HG03097 (cell line): Measurements from ENCODE around the gene ACP4.

Experiments used
- ATAC-seq: cut with Tn5 transposase; IDR thresholded peaks from one replicate; pipeline ENCODE4 v1.9.1; 2021; ENCODE audit not compliant: unreplicated experiment, low FRiP score

ACP4 gene

DNA sequence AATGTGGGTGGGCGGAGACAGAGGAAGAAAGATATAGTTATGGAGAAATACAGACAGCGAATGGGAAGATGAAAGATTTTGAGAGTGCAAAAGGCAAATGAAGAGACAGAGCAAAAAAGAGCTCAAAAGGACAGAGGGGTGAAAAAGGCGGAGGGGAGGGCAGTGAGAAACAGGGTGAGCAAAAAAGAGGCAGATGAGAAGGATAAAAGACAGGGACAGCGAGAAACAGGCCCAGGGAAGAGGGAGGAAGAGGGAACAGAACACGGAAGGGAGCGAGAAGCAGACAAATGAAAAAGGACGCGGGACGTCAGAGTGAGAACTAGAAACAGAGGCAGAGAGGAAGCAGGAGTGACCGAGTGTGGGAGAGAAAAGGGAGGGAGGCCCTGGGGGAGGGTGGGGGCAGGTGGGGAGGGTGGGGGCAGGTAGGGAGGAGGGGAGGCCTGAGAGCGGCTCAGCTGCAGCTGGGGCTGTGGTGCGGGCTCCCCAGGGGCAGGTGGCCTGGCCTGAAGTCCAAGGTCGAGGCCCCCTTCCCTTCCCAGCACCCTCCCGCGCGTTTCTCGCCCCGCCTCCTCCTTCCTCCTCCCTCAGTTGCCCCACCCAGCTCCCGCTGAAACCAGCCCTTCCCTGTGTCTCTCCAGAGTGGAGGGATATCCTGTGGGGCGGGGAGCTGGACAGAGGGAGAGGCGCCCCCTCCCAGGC is 30.5 kb downstream of the ACP4 start:
- no peak for ATAC-seq

DNA sequence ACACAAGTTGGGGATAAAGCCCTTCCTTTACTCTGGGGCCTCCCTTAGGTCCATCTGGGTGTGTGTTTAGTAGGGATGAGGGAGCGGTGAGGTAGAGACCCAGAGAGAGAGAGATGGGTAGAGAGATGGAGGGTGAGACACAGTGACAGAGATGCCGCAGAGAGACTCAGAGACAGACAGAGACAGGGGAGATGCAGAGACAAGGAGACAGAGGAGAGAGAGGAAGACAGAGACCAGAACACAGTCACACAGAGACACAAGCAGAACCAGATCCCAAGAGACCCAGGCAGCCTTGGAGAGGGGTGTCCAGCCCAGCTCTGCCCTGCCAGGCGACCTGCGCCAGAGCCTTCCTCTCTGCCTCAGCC is 31.0 kb downstream of the ACP4 start:
- ATAC-seq, result no peak

DNA sequence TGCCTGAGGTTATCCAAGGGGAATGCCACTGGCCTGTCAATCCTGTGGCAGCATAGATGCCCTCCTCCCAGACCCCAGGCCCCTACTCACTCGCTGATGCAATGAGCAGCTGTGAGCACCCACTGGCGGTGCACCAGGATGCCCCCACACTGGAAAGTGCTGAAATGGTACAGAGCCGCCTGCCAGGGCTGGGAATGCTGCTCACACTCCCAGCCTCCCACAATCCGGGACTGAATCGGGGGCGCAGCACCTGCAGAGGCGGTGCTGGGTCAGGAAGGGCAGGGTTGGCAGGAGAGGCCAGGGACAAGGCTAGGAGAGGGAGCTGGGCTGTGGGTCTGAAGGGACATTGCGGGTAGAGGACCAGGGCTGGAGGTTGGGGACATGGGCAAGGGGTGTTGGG is 31.4 kb downstream of the ACP4 start:
- no peak for ATAC-seq

DNA sequence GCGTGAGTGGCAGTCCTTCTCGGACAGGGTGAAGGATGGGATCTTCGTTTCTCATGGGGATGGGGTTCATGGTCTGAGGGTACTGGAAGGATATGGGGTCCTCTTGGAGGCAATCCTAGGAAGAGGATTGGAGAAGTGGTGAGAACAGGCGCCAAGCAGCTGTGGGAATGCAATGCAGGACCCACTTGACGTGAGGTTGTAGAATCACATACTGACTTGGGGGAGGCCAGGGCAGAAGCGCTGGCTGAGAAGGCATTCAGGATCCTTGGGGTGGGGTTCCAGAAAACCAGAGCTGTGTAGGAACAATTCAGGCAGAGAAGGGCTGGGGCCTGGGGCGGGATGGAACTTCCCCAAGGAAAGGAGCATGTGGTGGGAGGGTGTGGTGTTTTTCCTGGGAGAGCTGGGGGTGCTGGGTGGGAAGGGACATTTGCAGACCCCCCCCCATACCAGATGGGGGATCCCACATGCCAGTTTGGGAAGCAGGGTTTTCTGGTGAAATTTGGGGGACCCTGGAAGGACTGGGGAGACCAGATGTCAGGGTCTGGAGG is 32.5 kb downstream of the ACP4 start:
- ATAC-seq, result no peak

DNA sequence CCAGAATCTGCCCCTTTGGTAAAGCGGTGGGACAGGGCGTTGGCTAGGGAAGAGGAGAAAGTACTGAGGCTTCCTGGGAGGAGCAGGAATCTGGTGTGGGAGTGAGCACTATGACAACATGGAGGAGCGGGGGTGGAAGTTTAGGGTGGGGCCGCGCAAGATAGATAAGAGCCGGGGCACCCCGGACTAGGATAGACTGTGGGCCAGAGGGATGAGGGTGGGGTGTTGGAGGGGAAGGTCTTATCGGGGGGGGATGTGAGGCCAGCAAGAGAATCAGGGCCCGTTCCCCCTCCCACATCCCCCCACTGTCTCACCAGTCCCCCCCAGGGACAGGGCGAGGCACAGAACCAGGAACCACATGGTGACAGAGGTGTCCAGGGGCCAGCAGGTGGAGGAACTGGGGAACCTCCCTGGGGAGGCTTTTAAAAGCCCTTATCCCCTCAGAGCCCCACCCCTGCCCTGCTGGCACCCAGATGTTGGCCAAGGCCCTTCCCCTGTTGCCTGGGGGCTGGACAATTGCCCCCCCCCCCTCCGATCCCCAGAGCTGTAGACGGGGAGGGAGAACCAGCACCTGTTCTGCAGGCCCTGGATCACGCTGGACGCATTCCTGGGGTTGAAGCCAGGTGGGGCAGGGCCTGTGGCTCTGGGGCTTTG is 33.3 kb downstream of the ACP4 start, which contains the start of gene KLK1:
TSS of gene KLK1 (minus strand) at position 399 of the 654 bp plus-strand sequence. CDS start at position 360, 39 bp downstream.
- ATAC-seq, result no peak

DNA sequence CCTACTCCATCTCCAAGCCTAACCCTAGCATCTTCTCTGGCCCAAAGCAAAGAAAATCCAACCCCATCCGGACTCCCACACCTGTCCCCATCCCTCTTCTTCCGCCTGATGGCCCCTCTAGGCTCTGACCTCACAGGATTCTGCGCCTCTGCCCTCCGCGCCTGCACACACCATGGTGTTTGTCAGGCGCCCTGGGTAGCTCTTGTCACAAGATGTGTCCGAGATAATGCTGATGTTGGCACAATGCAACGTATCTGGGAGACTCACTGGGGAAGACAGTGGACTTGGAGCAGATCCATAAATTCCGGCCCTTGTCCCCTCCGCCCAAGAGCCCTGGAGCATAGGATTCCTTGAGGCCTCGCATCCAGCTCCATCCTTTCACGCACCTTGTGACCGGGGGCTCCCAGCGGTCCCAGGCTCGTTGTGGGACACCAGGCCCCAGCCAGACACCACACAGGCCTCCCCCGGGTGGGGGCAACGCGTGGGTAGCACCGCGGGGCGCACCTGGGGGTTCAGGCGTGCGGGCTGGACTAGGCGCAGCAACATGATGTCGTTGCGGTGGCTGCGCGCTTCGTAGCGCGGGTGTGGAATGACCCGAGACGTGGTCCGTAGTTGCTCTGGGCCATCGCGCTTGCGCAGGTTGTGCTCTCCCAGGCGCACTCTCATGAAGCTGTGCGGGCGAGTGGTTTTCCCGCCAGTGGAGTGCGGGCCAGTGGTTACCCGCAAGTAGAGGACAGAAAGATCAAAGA is 36.5 kb downstream of the ACP4 start:
- no peak for ATAC-seq

DNA sequence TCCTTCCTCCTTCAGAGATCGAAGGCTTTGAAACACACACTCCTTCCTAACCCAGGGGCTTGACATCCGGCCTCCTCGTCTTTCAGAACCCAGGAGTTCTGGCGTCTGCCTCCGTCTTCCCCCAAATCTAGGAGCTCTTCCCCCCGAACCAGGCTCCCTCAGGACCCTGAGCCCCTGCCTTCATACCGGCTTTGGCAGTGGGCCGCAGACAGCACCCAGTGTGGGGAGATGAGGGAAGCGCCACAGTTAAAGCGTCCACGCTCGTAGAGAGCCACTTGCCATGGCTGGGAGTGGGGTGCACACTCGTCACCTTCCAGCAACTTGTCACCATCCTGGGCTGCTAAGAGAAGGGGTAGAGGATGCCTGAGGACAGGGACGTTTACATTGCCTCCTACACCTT is 37.3 kb downstream of the ACP4 start:
- no peak for ATAC-seq

DNA sequence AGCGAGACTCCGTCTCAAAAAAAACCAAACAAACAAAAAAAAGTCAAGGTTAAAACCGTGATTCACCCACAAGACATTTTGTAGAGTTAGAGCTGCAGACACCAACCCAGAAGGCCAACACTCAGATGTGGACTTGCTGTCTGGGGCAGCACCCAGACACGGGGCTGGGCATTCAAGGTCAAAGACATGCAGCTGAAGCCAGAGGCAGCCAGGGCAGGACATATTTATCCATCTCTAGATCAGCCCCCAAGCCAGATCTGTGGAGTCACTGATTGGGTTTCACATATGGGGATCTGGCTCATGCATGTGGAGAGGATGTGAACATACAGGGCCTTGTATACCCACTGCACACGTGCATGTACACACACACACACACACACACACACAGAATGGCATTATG is 39.6 kb downstream of the ACP4 start:
- ATAC-seq, result no peak

DNA sequence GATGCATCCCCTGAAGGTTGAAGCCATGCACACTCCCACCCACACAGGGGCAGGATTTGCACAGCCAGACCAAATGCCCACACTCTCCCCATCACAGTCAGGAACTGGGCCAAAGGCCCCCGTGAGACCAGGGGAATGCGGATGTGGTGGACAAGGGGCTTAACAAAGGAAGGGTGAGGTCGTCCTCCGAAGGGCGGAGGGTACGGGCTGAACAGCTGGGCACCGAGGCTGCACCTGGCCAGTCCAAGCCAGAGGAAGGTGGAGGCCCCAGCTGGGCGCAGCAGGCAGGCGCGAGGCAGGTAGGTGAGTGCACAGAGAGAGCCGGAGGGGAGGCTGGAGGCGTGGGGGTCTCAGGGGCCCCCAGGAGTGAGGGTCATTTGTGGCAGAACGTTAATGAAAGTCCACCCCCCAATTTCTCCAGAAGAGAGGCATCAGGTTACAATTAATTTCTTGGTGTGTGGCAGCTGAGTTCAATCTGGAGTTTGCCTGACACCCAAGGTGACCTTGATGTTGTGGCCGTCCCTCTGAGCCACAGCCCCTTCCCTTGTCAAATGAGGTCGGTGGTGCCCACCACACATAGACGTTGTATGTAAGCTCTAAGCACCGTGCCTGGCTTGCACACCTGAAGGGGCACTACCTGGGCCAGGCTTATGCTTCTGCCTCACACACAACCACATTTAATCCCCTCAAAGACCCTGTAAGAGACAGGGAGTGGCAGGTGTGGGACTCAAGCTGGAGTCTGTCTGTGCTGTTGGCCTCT is 40.2 kb downstream of the ACP4 start:
- ATAC-seq, result no peak

DNA sequence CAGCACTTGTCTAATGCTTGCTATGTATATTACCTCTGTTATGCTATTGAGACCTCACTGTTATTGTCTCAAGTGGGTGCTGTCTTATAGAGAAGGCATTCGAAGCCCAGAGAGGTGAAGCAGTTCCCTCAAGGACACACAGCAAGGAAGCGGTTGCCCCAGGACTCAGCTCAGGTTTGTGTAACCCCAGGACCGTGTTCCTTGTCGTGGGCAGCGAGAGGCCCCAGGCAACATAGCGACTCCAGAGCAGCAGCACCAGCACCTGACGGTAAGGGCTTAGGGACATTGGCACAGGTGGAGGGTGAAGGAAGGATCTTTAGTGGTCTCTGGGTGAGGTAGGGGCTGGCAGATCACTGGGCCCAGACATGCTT is 40.8 kb downstream of the ACP4 start:
- ATAC-seq, result no peak

DNA sequence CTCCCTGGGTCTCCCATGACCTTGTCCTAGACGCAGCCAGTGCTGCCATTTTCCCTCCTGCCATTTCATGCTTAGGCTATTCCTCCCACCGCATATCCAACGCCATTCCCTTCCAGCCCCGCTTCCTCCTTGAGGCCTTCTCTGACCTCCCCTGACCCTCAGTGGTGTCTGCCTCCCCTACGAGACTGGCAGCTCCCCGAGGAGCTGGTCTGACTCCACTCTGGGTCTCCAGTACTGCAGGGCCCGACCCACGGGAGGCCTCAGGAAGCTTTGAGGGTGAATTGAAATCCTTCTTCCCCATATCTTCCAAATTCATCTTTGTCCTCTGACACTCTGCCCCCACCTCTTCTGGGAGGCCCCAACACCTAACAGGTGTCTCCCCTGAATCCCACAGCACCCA is 42.5 kb downstream of the ACP4 start:
- no peak for ATAC-seq

DNA sequence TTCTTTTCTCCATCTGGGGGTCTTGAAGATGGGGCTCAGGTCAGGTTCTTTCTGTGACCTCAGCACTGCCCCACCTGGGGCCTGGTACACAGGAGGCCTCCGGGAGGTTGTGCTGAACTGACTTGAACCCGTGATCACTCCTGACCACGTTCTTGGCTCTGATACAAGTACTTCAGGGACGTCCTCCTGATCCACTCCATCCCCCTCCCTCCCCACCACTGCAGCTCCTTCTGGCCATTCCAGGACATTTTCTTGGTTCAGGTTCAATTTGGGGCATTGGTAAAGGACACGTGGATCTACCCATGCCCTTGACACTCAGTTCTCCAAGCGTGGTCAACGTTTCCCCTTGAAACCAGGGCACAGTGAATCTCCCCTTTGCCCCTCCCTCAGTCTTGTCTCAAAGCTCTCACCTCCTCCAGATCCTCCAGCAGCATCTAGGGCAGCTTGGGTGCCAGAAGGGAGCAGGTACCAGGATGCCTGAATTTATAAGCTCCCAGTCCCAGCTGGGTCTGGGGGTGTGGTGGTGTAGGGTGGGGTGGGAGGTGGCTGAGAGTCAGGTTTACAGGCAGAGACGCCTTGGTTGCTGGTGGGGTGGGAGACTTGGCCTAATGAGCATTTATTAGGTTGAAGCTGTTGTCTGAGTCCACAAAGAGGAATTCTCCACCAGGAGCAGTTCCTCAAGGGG is 43.0 kb downstream of the ACP4 start, which contains the start of gene KLK15:
TSS of gene KLK15 (minus strand) at position 458 of the 685 bp plus-strand sequence. CDS start 2,082 bp downstream, outside the sequence.
- ATAC-seq, result no peak

DNA sequence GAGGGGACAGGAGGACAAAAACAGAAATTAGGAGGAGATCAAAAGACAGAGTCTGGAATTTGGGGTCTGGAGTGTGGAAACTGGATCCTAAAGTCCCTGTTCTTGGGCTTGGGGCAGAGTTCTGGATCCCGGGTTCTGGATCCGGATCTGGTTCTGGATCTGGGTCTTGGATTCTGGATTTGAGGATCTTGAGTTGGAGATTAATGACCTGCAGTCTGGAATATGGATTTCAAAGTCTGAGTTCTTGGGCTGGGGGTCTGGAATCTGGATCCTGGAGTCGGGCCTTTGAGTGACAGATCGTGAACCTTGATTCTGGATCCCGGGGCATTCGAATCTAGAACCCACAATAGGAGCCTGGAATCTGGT is 43.6 kb downstream of the ACP4 start:
- ATAC-seq, result no peak

DNA sequence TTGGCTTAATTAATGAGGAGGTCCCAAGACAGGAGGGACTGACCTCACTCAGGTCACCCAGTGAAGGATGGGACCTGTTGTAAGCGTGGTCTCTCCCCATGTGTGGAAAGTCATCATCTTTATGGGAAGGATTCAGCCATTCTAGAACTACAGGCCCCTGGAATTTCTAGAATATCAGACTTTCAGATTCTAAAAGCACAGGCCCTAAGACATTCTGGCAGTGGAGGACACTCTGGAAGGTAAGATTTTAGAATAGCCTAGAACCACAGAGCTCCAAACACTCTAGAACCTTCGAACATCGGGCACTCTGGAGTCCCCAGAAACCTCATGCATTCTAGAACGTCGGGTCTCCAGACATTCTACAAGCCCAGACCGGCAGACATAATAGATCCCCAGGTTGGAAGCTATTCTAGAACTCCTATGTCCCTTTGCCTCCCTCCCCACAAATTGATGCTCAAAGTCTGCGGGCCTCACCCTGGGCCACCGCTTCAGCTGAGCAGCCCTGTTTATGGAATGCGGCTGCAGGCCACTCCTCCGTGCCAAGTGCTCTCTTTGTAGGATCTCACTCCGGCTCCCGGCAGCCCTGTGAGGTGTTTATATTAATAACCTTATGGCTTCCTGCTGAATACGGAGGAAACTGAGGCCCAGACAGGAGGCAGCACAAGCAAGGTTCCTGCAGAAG is 45.0 kb downstream of the ACP4 start:
- ATAC-seq, result no peak

DNA sequence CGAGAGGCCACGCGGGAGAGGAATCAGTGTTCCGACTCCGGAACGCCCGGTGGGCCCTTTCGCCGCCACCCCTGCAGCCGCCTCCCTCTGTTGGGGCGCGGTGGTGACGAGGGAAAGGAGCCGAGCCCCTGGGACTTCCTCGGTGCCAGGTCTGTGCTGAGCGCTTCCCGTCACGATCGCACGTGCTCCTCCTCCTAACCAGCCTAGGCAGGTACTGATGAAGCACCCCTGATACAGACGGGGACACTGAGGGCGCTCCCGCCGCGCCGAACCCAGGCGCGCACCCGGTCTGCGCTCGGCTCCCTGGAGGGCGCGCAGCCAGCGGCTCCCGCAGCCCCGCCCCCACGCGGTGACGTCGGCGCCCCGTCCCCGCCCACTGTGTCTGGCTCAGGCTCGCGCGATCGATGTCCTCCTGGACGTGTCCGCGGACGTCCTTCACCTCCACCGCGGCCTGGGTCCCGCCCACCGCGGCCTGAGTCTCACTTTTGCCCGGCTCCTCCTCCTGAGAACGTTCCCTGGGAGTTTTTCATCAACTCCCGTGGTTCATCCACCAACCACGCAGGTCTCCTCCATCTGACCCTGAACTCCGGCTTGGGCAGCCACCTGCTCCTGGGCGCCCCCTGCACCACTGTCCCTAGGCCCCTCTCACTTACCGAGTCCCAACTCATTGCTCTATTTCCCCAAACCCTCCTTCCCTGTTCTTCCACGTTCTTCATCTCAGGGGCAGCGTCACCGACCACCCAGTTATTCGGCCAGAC is 45.7 kb downstream of the ACP4 start:
- ATAC-seq, result no peak

DNA sequence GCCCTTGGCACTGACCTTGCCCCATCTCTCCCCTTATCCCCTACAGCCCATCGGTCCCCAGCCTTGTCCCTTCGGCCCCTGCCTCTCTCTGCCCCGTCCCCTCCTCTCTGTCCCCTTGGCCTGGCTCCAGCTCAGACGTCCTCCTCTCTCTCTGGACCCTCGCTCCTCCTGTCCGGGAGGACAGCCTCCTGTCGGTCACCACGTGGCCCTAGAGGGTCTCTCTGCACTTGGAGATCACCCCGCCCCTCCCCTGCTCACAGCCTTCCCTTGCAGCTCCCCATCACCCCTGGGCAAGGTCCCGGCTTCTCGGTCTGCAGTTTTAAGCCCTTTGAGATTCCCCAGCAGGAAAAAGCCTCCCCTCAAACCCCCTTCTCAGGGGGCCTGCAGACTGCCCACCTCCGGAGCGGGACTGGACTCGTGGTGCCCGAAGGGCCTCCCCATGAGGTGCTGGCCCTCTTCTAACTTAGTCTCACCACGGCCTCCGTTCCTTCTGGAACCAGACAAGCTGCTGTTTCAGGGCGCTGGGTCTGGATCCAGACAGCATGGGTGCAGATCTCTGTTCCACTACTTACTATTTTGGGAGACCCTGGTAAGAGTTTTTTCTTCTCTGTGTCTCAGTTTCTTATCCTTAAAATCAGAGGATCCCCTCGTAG is 46.5 kb downstream of the ACP4 start:
- no peak for ATAC-seq

DNA sequence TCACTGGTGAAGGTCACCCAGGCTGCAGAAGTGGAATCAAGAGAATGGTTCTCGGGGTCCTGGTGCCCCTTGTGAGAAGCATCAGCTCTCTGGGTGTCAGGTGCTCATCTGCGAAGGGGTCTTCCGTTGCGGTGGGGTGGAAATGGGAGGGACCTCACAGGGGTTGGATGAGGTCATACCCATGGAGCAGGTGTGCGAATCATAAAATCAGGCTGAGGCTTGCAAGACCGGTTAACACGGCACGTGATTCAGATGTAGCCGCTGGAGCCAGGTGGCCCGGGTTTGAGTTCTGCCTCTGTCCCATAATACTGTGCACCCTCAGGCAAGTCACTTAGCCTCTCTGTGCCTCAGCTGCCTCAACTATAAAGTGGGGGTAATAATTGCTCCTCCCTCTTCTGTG is 47.1 kb downstream of the ACP4 start:
- ATAC-seq, result no peak

DNA sequence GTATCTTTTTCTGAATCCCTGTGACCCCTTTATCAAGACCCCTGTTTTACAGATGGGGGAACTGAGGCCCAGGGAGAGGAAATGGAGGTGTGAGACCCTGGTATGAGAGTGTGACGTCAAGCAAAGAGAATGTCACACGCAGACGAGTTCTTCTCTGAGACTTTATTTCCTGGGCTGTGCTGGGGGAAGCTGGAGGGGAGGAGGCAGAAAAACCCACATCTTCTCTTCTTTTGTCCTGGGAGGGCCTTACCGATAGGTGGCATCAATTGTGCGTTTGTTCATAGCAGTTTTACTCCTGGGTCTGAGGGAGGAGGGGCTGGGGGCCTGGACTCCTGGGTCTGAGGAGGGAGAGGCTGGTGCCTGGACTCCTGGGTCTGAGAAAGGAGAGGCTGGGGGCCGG is 48.0 kb downstream of the ACP4 start:
- no peak for ATAC-seq
